Gastrocnemius medialis (tissue), 4 donors: ENCODE data around the gene GHRHR. TPM values are rescaled to one million over a fixed set of nuclear protein-coding genes. Genes with fewer than 3 reads are reported as not detected.

Source experiments
- ATAC-seq, 2 donors: fragments of 150-250 bp; one replicate each; pipeline ENCODE4 v1.9.1; 2016
- DNase-seq, 2 donors: peaks; one replicate each; pipeline ENCODE4 v3.0.0-alpha.2; 2019
- H3K27ac ChIP-seq, 4 donors: fragments of 200-600 bp; sonication (generic); 1 replicate in 1 of 4; 2 replicates in 3 of 4; pipeline ENCODE4 v1.5.1; 2016 to 2018; ENCODE audit warnings: mild to moderate bottlenecking in 2 of 4, moderate library complexity in 1 of 4
- H3K27me3 ChIP-seq, 3 donors: fragments of 200-600 bp; sonication (generic) in 2 of 3; 1 replicate in 1 of 3; 2 replicates in 2 of 3; pipeline versions ENCODE4 v1.5.1 to v1.6.0; 2016 to 2019; ENCODE audit warnings: mild to moderate bottlenecking in 1 of 3, moderate library complexity in 1 of 3
- H3K36me3 ChIP-seq, 2 donors: fragments of 200-600 bp; sonication (generic) in 1 of 2; one replicate each; pipeline ENCODE4 v1.5.1; 2017 to 2018
- H3K4me1 ChIP-seq, 2 donors: fragments of 200-600 bp; sonication (generic) in 1 of 2; one replicate each; pipeline ENCODE4 v1.5.1; 2016 to 2017; ENCODE audit warnings: mild to moderate bottlenecking in 2 of 2
- H3K4me3 ChIP-seq, 4 donors: fragments of 200-600 bp; sonication (generic) in 3 of 4; 1 replicate in 1 of 4; 2 replicates in 3 of 4; pipeline ENCODE4 v1.5.1; 2016 to 2019; ENCODE audit warnings: mild to moderate bottlenecking in 2 of 4
- H3K9me3 ChIP-seq, 3 donors: fragments of 200-600 bp; sonication (generic) in 2 of 3; 1 replicate in 1 of 3; 2 replicates in 2 of 3; pipeline ENCODE4 v1.5.1; 2016 to 2019
- CTCF ChIP-seq, 5 experiments: fragments of 450-650 bp in 3 of 5; fragments of 200-600 bp in 2 of 5; sonication (generic) in 2 of 5; IDR thresholded peaks in 4 of 5; conservative IDR thresholded peaks in 1 of 5; 1 replicate in 4 of 5; 2 replicates in 1 of 5; pipeline ENCODE4 v1.5.1; 2016 to 2019; ENCODE audit warnings: antibody characterized with exemption in 5 of 5, mild to moderate bottlenecking in 3 of 5, moderate library complexity in 3 of 5
- POLR2A ChIP-seq, 2 donors: fragments of 450-650 bp; IDR thresholded peaks; one replicate each; pipeline ENCODE4 v1.6.1; 2017; ENCODE audit warnings: antibody characterized with exemption in 2 of 2, mild to moderate bottlenecking in 2 of 2, moderate library complexity in 2 of 2
- in situ Hi-C, 4 donors: fragments of 200-750 bp; cut with MboI; loops; one replicate each; pipeline versions ENCODE4 v1.15.0 to v1.8.0; 2017; ENCODE audit warnings: low sequenced_read_pairs in 4 of 4
- intact Hi-C: fragments of 100-400 bp; cut with DNase I; formaldehyde crosslinking; loops from one replicate; pipeline ENCODE4 v1.15.1; 2023; ENCODE audit warnings: low total_unique reads
- total RNA-seq, 4 donors: library from RNA; depleted of rRNA; stranded (reverse); fragments of >200 nt; gene quantifications; one replicate each; pipeline versions ENCODE4 v1.1.0 to v1.2.3, GENCODE V29; 2016

Gene GHRHR
- total RNA-seq, 4 donors from 2014 or later, result not detected

- intact Hi-C loops (no loop called here), in situ Hi-C loops (no loop called here)
- ATAC-seq (no peak), DNase-seq (no peak)
- H3K4me3 ChIP-seq, result no peak overlapping the region
- no peaks in the 10 kb centered on the region for H3K36me3 ChIP-seq
- H3K4me1 ChIP-seq, result no peaks in the 10 kb centered on the region
- H3K27ac ChIP-seq, result no peak overlapping the region
- H3K27me3 ChIP-seq, result no peaks in the 10 kb centered on the region
- H3K9me3 ChIP-seq, result no peaks in the 10 kb centered on the region
- no peak for TF ChIP-seq POLR2A (IDR thresholded peaks at IDR 0.05)
- no peak for TF ChIP-seq CTCF (IDR thresholded peaks at IDR 0.05 in 4 of 5, conservative IDR thresholded peaks at IDR 0.05 in 1 of 5)
Observed at GRCh38 chr7:30965372-30965771, 1.6 kb downstream of the GHRHR start.

- intact Hi-C loops, result no loop called here
Observed at GRCh38 chr7:30965883-30966282, 2.1 kb downstream of the GHRHR start.

GRCh38 chr7:30968294-30968693, 4.5 kb downstream of the GHRHR start:
- Histone ChIP-seq H3K36me3 (no peaks in the 10 kb centered on the region), H3K4me1 (no peaks in the 10 kb centered on the region), H3K27ac (no peak overlapping the region), H3K27me3 (no peaks in the 10 kb centered on the region), H3K9me3 (no peaks in the 10 kb centered on the region), H3K4me3 (no peak overlapping the region)
- ATAC-seq, result no peak
- TF ChIP-seq CTCF (IDR thresholded peaks at IDR 0.05 in 4 of 5, conservative IDR thresholded peaks at IDR 0.05 in 1 of 5), result no peak
- TF ChIP-seq POLR2A (IDR thresholded peaks at IDR 0.05), result no peak
- in situ Hi-C loops (no loop called here), intact Hi-C loops (no loop called here)
- no peak for DNase-seq

More at GRCh38 chr7:30965883-30966282, 2.1 kb downstream of the GHRHR start:
- no peaks in the 10 kb centered on the region for H3K27me3 ChIP-seq
- H3K4me1 ChIP-seq, result no peaks in the 10 kb centered on the region
- H3K27ac ChIP-seq, result no peak overlapping the region
- no peaks in the 10 kb centered on the region for H3K36me3 ChIP-seq
- DNase-seq, result no peak
- no peak for TF ChIP-seq POLR2A (IDR thresholded peaks at IDR 0.05)
- no peak for TF ChIP-seq CTCF (IDR thresholded peaks at IDR 0.05 in 4 of 5, conservative IDR thresholded peaks at IDR 0.05 in 1 of 5)
- H3K4me3 ChIP-seq, result no peak overlapping the region
- no peaks in the 10 kb centered on the region for H3K9me3 ChIP-seq
- in situ Hi-C loops, result no loop called here
- ATAC-seq, result no peak

- intact Hi-C loops (no loop called here), in situ Hi-C loops (no loop called here)
- H3K27ac ChIP-seq, result no peak overlapping the region
- no peak overlapping the region for H3K4me3 ChIP-seq
- DNase-seq (no peak), ATAC-seq (no peak)
- no peaks in the 10 kb centered on the region for H3K27me3 ChIP-seq
- TF ChIP-seq CTCF (IDR thresholded peaks at IDR 0.05 in 4 of 5, conservative IDR thresholded peaks at IDR 0.05 in 1 of 5) (no peak), POLR2A (IDR thresholded peaks at IDR 0.05) (no peak)
- no peaks in the 10 kb centered on the region for H3K9me3 ChIP-seq
- no peaks in the 10 kb centered on the region for H3K4me1 ChIP-seq
- no peaks in the 10 kb centered on the region for H3K36me3 ChIP-seq
Observed at GRCh38 chr7:30968747-30969603, 5.2 kb downstream of the GHRHR start.
